Testis (tissue), 2 donors: Measurements from ENCODE around the gene KIF26B.

Experiments
- CTCF ChIP-seq, 3 experiments: fragments of 450-650 bp in 2 of 3; fragments of 200-600 bp in 1 of 3; sonication (generic) in 1 of 3; IDR thresholded peaks; one replicate each; pipeline ENCODE4 v1.5.1; 2016 to 2019; ENCODE audit warnings: antibody characterized with exemption in 3 of 3, mild to moderate bottlenecking in 2 of 3, moderate library complexity in 1 of 3
- POLR2A ChIP-seq: fragments of 450-650 bp; IDR thresholded peaks from one replicate; pipeline ENCODE4 v1.6.1; 2017; ENCODE audit warnings: antibody characterized with exemption, mild to moderate bottlenecking, moderate library complexity

- TF ChIP-seq POLR2A (no peak), CTCF (IDR thresholded peaks at IDR 0.05) (no peak)
These were observed 105.5 kb downstream of the KIF26B start for GRCh38 chr1:245260110-245260882.
